Skeletal muscle satellite cell (primary cell): ENCODE measurements around the gene NUAK2. TPM values are rescaled to one million over a fixed set of nuclear protein-coding genes. Genes with fewer than 3 reads are reported as not detected.
"Not testable (repeated sequence)": the region's sequence is repeated elsewhere in the genome, so short reads cannot be mapped to it uniquely, and the experiment has no call there.

Experiments used
- H3K27me3 ChIP-seq: 2 replicates; pipeline ENCODE4 v1.7.0; 2013; ENCODE audit warnings: low read length; ENCODE audit not compliant: control insufficient read depth, insufficient read depth
- H3K36me3 ChIP-seq: 2 replicates; pipeline ENCODE4 v1.7.0; 2013; ENCODE audit warnings: mild to moderate bottlenecking, control low read depth, low read length; ENCODE audit not compliant: insufficient read depth
- H3K4me1 ChIP-seq: 2 replicates; pipeline ENCODE4 v1.7.0; 2013; ENCODE audit warnings: low read length; ENCODE audit not compliant: control insufficient read depth, insufficient read depth
- H3K4me2 ChIP-seq: 2 replicates; pipeline ENCODE4 v1.7.0; 2013; ENCODE audit warnings: mild to moderate bottlenecking, low read length
- H3K4me3 ChIP-seq: 2 replicates; pipeline ENCODE4 v1.7.0; 2013; ENCODE audit warnings: low read length
- H3K9ac ChIP-seq: 2 replicates; pipeline ENCODE4 v1.7.0; 2013; ENCODE audit warnings: mild to moderate bottlenecking, low read depth, low read length, moderate library complexity
- H3K9me3 ChIP-seq: replicated peaks from 2 replicates; pipeline ENCODE4 v1.7.0; 2013; ENCODE audit warnings: mild to moderate bottlenecking, control low read depth, low read length
- total RNA-seq: library from RNA; depleted of rRNA; stranded (reverse); fragments of >200 nt; gene quantifications from 2 replicates; pipeline ENCODE4 v1.2.3, GENCODE V29; 2012; rRNA removed

NUAK2 gene
- total RNA-seq: 0.25 and 1.1 TPM in 2 replicates

DNA sequence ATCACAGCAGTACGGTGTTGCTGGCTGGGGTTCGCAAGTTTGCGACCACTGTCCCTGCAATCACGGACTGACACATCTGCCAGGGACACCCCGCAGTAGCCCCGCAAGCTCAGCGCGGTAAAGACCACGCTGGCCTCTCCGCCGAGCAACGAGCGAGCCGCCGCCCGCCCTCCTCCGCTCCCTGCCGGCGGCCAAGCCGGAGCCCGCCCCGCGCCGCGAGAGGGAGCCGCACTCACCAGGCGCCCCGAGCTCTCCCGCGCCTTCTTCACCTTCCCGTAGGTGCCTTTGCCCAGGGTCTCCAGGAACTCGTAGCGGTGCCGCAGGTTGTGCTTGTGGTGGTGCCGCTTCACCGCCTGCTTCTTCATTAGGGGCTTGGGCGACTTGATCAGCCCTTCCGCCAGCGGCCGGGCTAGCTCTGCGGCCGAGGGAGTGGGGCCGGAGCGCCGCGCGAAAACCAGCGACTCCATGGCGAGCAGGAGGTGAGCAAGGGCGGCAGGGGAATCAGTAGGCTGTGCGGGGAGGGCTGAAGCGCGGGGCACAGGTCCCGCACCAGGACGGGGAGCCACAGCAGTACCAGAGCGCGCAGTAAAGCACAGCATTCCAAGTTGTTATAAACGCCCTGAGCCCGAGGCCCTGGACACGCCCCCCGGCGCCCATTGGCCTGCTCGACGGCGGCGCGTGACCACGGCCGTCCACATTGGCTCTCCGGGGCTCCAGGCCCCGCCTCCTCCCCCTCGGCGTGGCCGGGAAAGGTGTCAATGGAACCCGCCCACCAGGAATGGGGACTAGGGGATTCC is at the start of gene NUAK2:
NUAK2 (minus strand) TSS at position 584 of the 797 bp plus-strand sequence; CDS start at position 467, 117 bp downstream.
- Histone ChIP-seq H3K4me1 (peaks cover 45% of the 10 kb centered on the region), H3K4me2 (peak within 1 kb of the TSS; percentile 95), H3K4me3 (peak within 1 kb of the TSS; percentile 91), H3K27me3 (no peaks in the 10 kb centered on the region), H3K9ac (peak within 1 kb of the TSS; percentile 91), H3K9me3 (no peaks in the 10 kb centered on the region), H3K36me3 (no peaks in the 10 kb centered on the region)

GRCh38 chr1:205370780-205371179 is 49.2 kb upstream of the NUAK2 start:
- Histone ChIP-seq H3K4me1 (peaks cover 40% of the 10 kb centered on the region), H3K9me3 (no peaks in the 10 kb centered on the region), H3K9ac (no peak overlapping the region), H3K36me3 (no peaks in the 10 kb centered on the region), H3K4me3 (no peak overlapping the region), H3K4me2 (no peak overlapping the region), H3K27me3 (no peaks in the 10 kb centered on the region)

- Histone ChIP-seq H3K4me3 (no peak overlapping the region), H3K27me3 (no peaks in the 10 kb centered on the region), H3K9ac (no peak overlapping the region), H3K36me3 (no peaks in the 10 kb centered on the region), H3K9me3 (no peaks in the 10 kb centered on the region), H3K4me1 (peaks cover 31% of the 10 kb centered on the region), H3K4me2 (no peak overlapping the region)
Observed at GRCh38 chr1:205369701-205370123, 48.2 kb upstream of the NUAK2 start.

- H3K9ac ChIP-seq: no peak overlapping the region
- H3K4me3 ChIP-seq: no peak overlapping the region
- H3K9me3 ChIP-seq: no peaks in the 10 kb centered on the region
- H3K36me3 ChIP-seq: no peaks in the 10 kb centered on the region
- peaks cover 3% of the 10 kb centered on the region for H3K27me3 ChIP-seq
- H3K4me1 ChIP-seq: peaks cover 18% of the 10 kb centered on the region
- H3K4me2 ChIP-seq: no peak overlapping the region
Observed at GRCh38 chr1:205368478-205368877, 46.9 kb upstream of the NUAK2 start.

GRCh38 chr1:205365945-205366463 is 44.5 kb upstream of the NUAK2 start:
- Histone ChIP-seq H3K27me3 (peaks cover 11% of the 10 kb centered on the region), H3K4me3 (no peak overlapping the region), H3K9me3 (no peaks in the 10 kb centered on the region), H3K4me1 (no peaks in the 10 kb centered on the region), H3K4me2 (no peak overlapping the region), H3K9ac (no peak overlapping the region), H3K36me3 (no peaks in the 10 kb centered on the region)

GRCh38 chr1:205365086-205365485 is 43.5 kb upstream of the NUAK2 start:
- peaks cover 19% of the 10 kb centered on the region for H3K27me3 ChIP-seq

DNA sequence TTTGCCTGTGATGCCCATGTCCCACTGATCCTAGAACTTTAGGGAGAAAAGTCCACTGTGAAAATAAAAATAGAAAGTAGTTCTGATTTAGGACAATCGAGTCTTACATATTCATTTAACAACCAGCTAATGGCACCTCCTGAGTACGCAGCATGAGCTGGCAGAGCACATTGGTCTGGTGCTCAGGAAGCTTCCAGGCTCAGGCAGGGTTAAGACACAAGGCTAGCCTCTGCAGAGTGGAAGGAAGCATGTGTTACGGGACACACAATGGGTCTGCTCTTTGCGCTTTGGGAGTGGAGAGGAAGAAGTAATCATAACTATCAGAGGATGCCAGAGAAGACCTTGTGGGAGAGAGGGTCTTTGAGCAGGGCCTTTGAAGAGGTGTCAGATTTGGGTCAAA is 39.3 kb upstream of the NUAK2 start:
- no peak overlapping the region for H3K4me2 ChIP-seq
- H3K27me3 ChIP-seq: peaks cover 50% of the 10 kb centered on the region
- H3K9me3 ChIP-seq: no peaks in the 10 kb centered on the region
- H3K36me3 ChIP-seq: no peaks in the 10 kb centered on the region
- no peak overlapping the region for H3K9ac ChIP-seq
- H3K4me1 ChIP-seq: peaks cover 12% of the 10 kb centered on the region
- H3K4me3 ChIP-seq: no peak overlapping the region

More at GRCh38 chr1:205365086-205365485, 43.5 kb upstream of the NUAK2 start:
- H3K9me3 ChIP-seq, H3K36me3 ChIP-seq, H3K9ac ChIP-seq, H3K4me3 ChIP-seq, H3K4me2 ChIP-seq, H3K4me1 ChIP-seq: not testable (repeated sequence)

DNA sequence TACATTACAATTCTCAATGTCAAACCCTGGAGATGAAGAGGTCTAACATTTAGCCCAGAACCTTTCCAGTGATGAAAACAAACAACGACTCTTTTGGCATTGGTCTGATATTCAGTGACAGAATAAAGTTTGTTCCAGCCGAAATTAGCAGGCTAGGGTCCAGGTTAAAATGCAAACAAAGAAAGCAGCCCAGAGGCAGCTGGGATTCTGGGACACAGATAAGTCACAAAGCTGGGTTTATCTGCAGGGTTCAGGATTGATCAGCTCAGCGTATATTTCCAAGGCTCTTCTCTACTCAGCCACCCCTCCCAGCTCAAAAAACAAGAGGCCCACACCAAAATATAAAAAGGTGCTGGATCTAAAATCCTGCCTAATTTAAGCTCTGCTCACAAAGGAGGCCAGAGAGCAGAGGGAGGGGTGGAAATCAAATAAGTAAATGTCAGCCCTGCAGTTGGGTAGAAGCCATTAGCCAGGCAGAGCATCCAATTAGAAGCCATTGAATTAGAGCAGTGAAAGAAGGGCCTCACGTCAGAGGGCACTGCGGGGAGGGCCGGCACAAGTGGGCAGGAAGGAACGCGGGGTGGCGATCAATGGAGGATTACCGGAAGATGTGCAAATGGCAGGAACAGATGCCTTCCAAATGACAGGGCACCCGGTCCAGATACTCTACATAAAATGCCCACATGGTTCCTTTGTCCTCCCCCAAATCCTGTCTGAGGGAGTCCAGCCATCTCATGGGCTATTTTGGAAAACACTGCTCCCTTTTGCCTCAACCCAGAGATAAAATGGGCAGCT is 38.4 kb upstream of the NUAK2 start:
- H3K4me1 ChIP-seq: peaks cover 12% of the 10 kb centered on the region
- peaks cover 50% of the 10 kb centered on the region for H3K27me3 ChIP-seq
- H3K4me3 ChIP-seq: no peak overlapping the region
- H3K9ac ChIP-seq: no peak overlapping the region
- no peaks in the 10 kb centered on the region for H3K9me3 ChIP-seq
- no peak overlapping the region for H3K4me2 ChIP-seq
- no peaks in the 10 kb centered on the region for H3K36me3 ChIP-seq

DNA sequence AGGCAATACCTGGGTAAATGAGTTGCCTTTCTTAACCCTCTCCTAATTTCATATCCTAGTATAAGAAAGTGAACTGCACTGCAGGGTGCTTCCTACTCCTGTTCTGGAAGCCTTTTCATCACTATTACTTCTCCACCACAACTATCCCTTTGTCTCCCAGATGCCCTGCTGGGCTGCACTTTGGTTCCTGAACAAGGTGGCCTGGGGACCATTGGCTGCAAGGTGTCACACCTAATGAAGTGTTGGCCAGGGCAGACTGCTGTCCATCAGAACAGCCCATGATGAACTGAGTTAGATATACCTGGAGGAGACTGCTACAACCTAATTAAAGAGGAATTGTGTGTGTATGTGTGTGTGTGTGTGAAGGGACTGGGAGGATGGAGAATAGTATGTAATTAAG is 37.0 kb upstream of the NUAK2 start:
- Histone ChIP-seq H3K27me3 (peaks cover 48% of the 10 kb centered on the region), H3K9me3 (no peaks in the 10 kb centered on the region), H3K9ac (no peak overlapping the region), H3K36me3 (no peaks in the 10 kb centered on the region), H3K4me1 (peaks cover 12% of the 10 kb centered on the region), H3K4me2 (no peak overlapping the region), H3K4me3 (no peak overlapping the region)

GRCh38 chr1:205357567-205357966 is 36.0 kb upstream of the NUAK2 start:
- H3K9me3 ChIP-seq: no peaks in the 10 kb centered on the region
- no peak overlapping the region for H3K4me3 ChIP-seq
- peaks cover 47% of the 10 kb centered on the region for H3K27me3 ChIP-seq
- no peaks in the 10 kb centered on the region for H3K36me3 ChIP-seq
- no peak overlapping the region for H3K4me2 ChIP-seq
- H3K4me1 ChIP-seq: peaks cover 12% of the 10 kb centered on the region
- no peak overlapping the region for H3K9ac ChIP-seq

GRCh38 chr1:205356440-205357139 is 35.0 kb upstream of the NUAK2 start, which contains the start of gene KLHDC8A:
TSS of gene KLHDC8A (minus strand) at chr1:205356922. CDS start at chr1:205343604, 13,318 bp downstream.
- Histone ChIP-seq H3K4me1 (peaks cover 12% of the 10 kb centered on the region), H3K36me3 (no peaks in the 10 kb centered on the region), H3K4me2 (no peak within 1 kb of the TSS), H3K9ac (no peak within 1 kb of the TSS), H3K27me3 (peaks cover 51% of the 10 kb centered on the region), H3K4me3 (no peak within 1 kb of the TSS), H3K9me3 (no peaks in the 10 kb centered on the region)
